PFSK-1 (cell line): ENCODE measurements around the gene DNAAF9.

Experiments used
- FOXP2 ChIP-seq: optimal IDR thresholded peaks from 2 replicates; pipeline ENCODE3; 2011; ENCODE audit warnings: borderline replicate concordance, control low read depth, inconsistent platforms; ENCODE audit not compliant: insufficient read depth; ENCODE audit errors: extremely low read length, extremely low read depth
- POLR2AphosphoS5 ChIP-seq: IDR thresholded peaks from 2 replicates; pipeline ENCODE4 v1.6.1; 2012; ENCODE audit warnings: low read depth, mild to moderate bottlenecking, control low read depth, low read length, moderate library complexity
- REST ChIP-seq, 2 experiments: IDR thresholded peaks; 2 replicates each; pipeline versions ENCODE4 v1.6.1 to v1.8.0; 2011 to 2012; ENCODE audit warnings: low read depth in 2 of 2, low read length in 2 of 2, control low read depth in 1 of 2, inconsistent platforms in 1 of 2, mild to moderate bottlenecking in 1 of 2, moderate library complexity in 1 of 2; ENCODE audit not compliant: insufficient read depth in 1 of 2
- SIN3A ChIP-seq: IDR thresholded peaks from 2 replicates; pipeline ENCODE4 v1.6.1; 2012; ENCODE audit warnings: mild to moderate bottlenecking, low read length, moderate library complexity, borderline replicate concordance; ENCODE audit not compliant: insufficient read depth
- TAF1 ChIP-seq: IDR thresholded peaks from 2 replicates; pipeline ENCODE4 v1.6.1; 2012; ENCODE audit warnings: low read length, control low read depth, borderline replicate concordance; ENCODE audit not compliant: insufficient read depth

Gene DNAAF9

GRCh38 chr20:3421985-3422384 is 14.5 kb upstream of the DNAAF9 start:
- no peak for TF ChIP-seq SIN3A
- TF ChIP-seq REST (IDR thresholded peaks at IDR 0.05; ENCODE audit: insufficient read depth in 1 of 2, low read depth in 2 of 2, low read length in 2 of 2), result no peak
- TF ChIP-seq TAF1, result no peak
- TF ChIP-seq POLR2AphosphoS5, result no peak
- no peak for TF ChIP-seq FOXP2

DNA sequence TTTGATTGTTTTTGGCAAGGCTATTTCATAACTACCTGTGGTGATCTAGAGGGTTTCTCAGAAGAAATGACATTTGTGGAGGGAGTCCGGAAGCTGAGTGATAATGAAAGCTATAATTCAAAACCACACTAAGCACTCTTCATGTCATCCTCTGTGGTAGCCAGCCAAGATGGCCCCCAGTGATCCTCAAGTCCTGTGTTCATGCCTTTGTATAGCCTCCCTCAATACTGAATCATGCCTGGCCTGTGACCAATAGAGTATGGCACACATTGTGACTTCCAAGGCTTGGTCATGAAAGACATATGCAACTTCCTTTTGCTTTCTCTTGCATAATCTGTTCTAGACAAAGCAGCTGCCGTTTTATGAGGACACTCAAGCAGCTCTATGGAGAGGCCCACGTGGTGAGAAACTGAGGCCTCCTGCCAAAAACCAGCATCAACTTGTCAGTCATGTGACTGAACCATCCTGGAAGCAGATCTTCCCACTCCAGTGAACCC is 12.8 kb upstream of the DNAAF9 start:
- TF ChIP-seq POLR2AphosphoS5 (no peak), REST (IDR thresholded peaks at IDR 0.05; ENCODE audit: insufficient read depth in 1 of 2, low read depth in 2 of 2, low read length in 2 of 2) (no peak), TAF1 (no peak), FOXP2 (no peak), SIN3A (no peak)

DNA sequence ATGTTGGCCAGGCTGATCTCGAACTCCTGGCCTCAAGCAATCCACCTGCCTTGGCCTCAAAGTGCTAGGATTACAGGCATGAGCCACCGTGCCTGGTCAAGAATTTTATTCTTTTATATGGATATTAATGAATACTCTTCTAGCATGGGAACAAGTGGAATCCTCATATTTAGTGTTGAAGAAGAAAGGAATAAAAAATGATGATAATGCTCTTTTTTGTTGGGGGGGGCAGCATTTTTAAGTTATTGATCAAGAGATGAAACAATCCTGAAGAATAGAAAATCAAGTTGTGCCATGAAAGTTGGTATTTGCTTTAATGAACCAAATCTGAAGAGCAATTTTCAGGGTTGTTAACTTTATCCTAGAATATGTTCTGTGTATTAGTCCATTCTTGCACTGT is 6.7 kb upstream of the DNAAF9 start:
- TF ChIP-seq FOXP2 (no peak), TAF1 (no peak), SIN3A (no peak), POLR2AphosphoS5 (no peak), REST (IDR thresholded peaks at IDR 0.05; ENCODE audit: insufficient read depth in 1 of 2, low read depth in 2 of 2, low read length in 2 of 2) (no peak)

GRCh38 chr20:3413393-3413889 is 6.0 kb upstream of the DNAAF9 start:
- TF ChIP-seq REST (IDR thresholded peaks at IDR 0.05; ENCODE audit: insufficient read depth in 1 of 2, low read depth in 2 of 2, low read length in 2 of 2) (no peak), FOXP2 (no peak), TAF1 (no peak), POLR2AphosphoS5 (no peak), SIN3A (no peak)
